RCC 7860 (cell line): ENCODE measurements around the gene SCN4B.

Experiments
- DNase-seq: peaks from one replicate; pipeline ENCODE4 v3.0.0-alpha.2; 2015; ENCODE audit warnings: low spot score
- FAIRE-seq: peaks from 2 replicates; lab custom pipeline; 2012; peaks lifted over from hg19 to GRCh38; lab: Jason Lieb, UNC

SCN4B gene

GRCh38 chr11:118135051-118135795, 17.4 kb downstream of the SCN4B start:
- DNase-seq (no peak), FAIRE-seq (no peak)

GRCh38 chr11:118133816-118134215, 18.8 kb downstream of the SCN4B start:
- FAIRE-seq = no peak

GRCh38 chr11:118132385-118133151, 20.1 kb downstream of the SCN4B start:
- FAIRE-seq (no peak), DNase-seq (no peak)

More at GRCh38 chr11:118133816-118134215, 18.8 kb downstream of the SCN4B start:
- no peak for DNase-seq

- FAIRE-seq (no peak), DNase-seq (no peak)
Measured at GRCh38 chr11:118129471-118130172, 23.0 kb downstream of the SCN4B start.

GRCh38 chr11:118128721-118129470, 23.7 kb downstream of the SCN4B start:
- FAIRE-seq (no peak), DNase-seq (no peak)

GRCh38 chr11:118128310-118128709, 24.3 kb downstream of the SCN4B start:
- FAIRE-seq = no peak
- DNase-seq = no peak

- FAIRE-seq (no peak), DNase-seq (no peak)
Measured at GRCh38 chr11:118126082-118126838, 26.4 kb downstream of the SCN4B start.

GRCh38 chr11:118124929-118125535, 27.6 kb downstream of the SCN4B start:
- no peak for DNase-seq

GRCh38 chr11:118120793-118121192, 31.8 kb downstream of the SCN4B start:
- FAIRE-seq (no peak), DNase-seq (no peak)

More at GRCh38 chr11:118124929-118125535, 27.6 kb downstream of the SCN4B start:
- FAIRE-seq = no peak

GRCh38 chr11:118117790-118118601, 34.6 kb downstream of the SCN4B start:
- FAIRE-seq (no peak), DNase-seq (no peak)

- FAIRE-seq (no peak), DNase-seq (no peak)
Measured at GRCh38 chr11:118115048-118115447, 37.6 kb downstream of the SCN4B start.

GRCh38 chr11:118114266-118114665, 38.4 kb downstream of the SCN4B start:
- FAIRE-seq (no peak), DNase-seq (no peak)

- FAIRE-seq = no peak
Measured at GRCh38 chr11:118112711-118113430, 39.8 kb downstream of the SCN4B start.

GRCh38 chr11:118111744-118112035, 40.9 kb downstream of the SCN4B start:
- no peak for DNase-seq
- no peak for FAIRE-seq

More at GRCh38 chr11:118112711-118113430, 39.8 kb downstream of the SCN4B start:
- no peak for DNase-seq

GRCh38 chr11:118111019-118111743, 41.4 kb downstream of the SCN4B start:
- FAIRE-seq = no peak
- no peak for DNase-seq

GRCh38 chr11:118109231-118109630, 43.4 kb downstream of the SCN4B start:
- no peak for DNase-seq
- FAIRE-seq = no peak

- DNase-seq = no peak
- no peak for FAIRE-seq
Measured at GRCh38 chr11:118108513-118108912, 44.1 kb downstream of the SCN4B start.
